Gastrocnemius medialis (tissue), 4 donors: Measurements from ENCODE around the gene EFNA1. TPM values are rescaled to one million over a fixed set of nuclear protein-coding genes. Genes with fewer than 3 reads are reported as not detected.

Source experiments
- ATAC-seq, 2 donors: fragments of 150-250 bp; one replicate each; pipeline ENCODE4 v1.9.1; 2016
- DNase-seq, 2 donors: peaks; one replicate each; pipeline ENCODE4 v3.0.0-alpha.2; 2019
- H3K27ac ChIP-seq, 4 donors: fragments of 200-600 bp; sonication (generic); 1 replicate in 1 of 4; 2 replicates in 3 of 4; pipeline ENCODE4 v1.5.1; 2016 to 2018; ENCODE audit warnings: mild to moderate bottlenecking in 2 of 4, moderate library complexity in 1 of 4
- H3K27me3 ChIP-seq, 3 donors: fragments of 200-600 bp; sonication (generic) in 2 of 3; 1 replicate in 1 of 3; 2 replicates in 2 of 3; pipeline versions ENCODE4 v1.5.1 to v1.6.0; 2016 to 2019; ENCODE audit warnings: mild to moderate bottlenecking in 1 of 3, moderate library complexity in 1 of 3
- H3K36me3 ChIP-seq, 2 donors: fragments of 200-600 bp; sonication (generic) in 1 of 2; one replicate each; pipeline ENCODE4 v1.5.1; 2017 to 2018
- H3K4me1 ChIP-seq, 2 donors: fragments of 200-600 bp; sonication (generic) in 1 of 2; one replicate each; pipeline ENCODE4 v1.5.1; 2016 to 2017; ENCODE audit warnings: mild to moderate bottlenecking in 2 of 2
- H3K4me3 ChIP-seq, 4 donors: fragments of 200-600 bp; sonication (generic) in 3 of 4; 1 replicate in 1 of 4; 2 replicates in 3 of 4; pipeline ENCODE4 v1.5.1; 2016 to 2019; ENCODE audit warnings: mild to moderate bottlenecking in 2 of 4
- H3K9me3 ChIP-seq, 3 donors: fragments of 200-600 bp; sonication (generic) in 2 of 3; 1 replicate in 1 of 3; 2 replicates in 2 of 3; pipeline ENCODE4 v1.5.1; 2016 to 2019
- POLR2A ChIP-seq, 2 donors: fragments of 450-650 bp; IDR thresholded peaks; one replicate each; pipeline ENCODE4 v1.6.1; 2017; ENCODE audit warnings: antibody characterized with exemption in 2 of 2, mild to moderate bottlenecking in 2 of 2, moderate library complexity in 2 of 2
- in situ Hi-C, 4 donors: fragments of 200-750 bp; cut with MboI; loops; one replicate each; pipeline versions ENCODE4 v1.15.0 to v1.8.0; 2017; ENCODE audit warnings: low sequenced_read_pairs in 4 of 4
- intact Hi-C: fragments of 100-400 bp; cut with DNase I; formaldehyde crosslinking; loops from one replicate; pipeline ENCODE4 v1.15.1; 2023; ENCODE audit warnings: low total_unique reads
- total RNA-seq, 4 donors: library from RNA; depleted of rRNA; stranded (reverse); fragments of >200 nt; gene quantifications; one replicate each; pipeline versions ENCODE4 v1.1.0 to v1.2.3, GENCODE V29; 2016
- TF ChIP-seq, protein P1 (sequence below), 5 experiments: fragments of 450-650 bp in 3 of 5; fragments of 200-600 bp in 2 of 5; sonication (generic) in 2 of 5; IDR thresholded peaks in 4 of 5; conservative IDR thresholded peaks in 1 of 5; 1 replicate in 4 of 5; 2 replicates in 1 of 5; pipeline ENCODE4 v1.5.1; 2016 to 2019; ENCODE audit warnings: antibody characterized with exemption in 5 of 5, mild to moderate bottlenecking in 3 of 5, moderate library complexity in 3 of 5

EFNA1 gene
- total RNA-seq, 4 donors from 2014 or later = 12.6 to 35.1 (median 14.4) TPM

DNA sequence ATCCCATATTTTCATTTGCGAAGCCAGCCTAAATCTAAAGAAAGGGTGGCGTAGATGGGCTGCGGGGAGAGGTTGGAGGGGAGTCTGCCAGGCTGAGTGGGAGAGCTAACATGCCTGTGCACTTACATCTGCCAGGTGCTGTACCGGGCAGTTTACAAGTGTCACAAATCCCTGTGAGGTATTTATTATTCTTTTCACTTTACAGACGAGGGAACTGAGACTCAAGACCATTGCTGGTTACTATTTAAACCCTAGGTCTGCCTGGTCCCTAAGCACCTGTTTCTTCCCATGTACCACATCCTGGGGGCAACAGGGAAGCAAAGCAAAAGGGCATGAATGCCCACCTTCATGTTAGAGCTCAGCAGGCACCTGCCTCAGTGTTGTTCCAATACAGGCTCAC, 19.4 kb upstream of the EFNA1 start:
- H3K9me3 ChIP-seq = no peaks in the 10 kb centered on the region
- intact Hi-C loops (no loop called here), in situ Hi-C loops (no loop called here)
- peaks cover 7 to 13% of the 10 kb centered on the region in 2 donors for H3K4me1 ChIP-seq
- H3K36me3 ChIP-seq = no peaks in the 10 kb centered on the region
- no peak overlapping the region for H3K27ac ChIP-seq
- no peak for DNase-seq
- H3K27me3 ChIP-seq = no peaks in the 10 kb centered on the region
- H3K4me3 ChIP-seq = no peak overlapping the region
- no peak for TF ChIP-seq POLR2A (IDR thresholded peaks at IDR 0.05)
- TF ChIP-seq, protein P1, sequence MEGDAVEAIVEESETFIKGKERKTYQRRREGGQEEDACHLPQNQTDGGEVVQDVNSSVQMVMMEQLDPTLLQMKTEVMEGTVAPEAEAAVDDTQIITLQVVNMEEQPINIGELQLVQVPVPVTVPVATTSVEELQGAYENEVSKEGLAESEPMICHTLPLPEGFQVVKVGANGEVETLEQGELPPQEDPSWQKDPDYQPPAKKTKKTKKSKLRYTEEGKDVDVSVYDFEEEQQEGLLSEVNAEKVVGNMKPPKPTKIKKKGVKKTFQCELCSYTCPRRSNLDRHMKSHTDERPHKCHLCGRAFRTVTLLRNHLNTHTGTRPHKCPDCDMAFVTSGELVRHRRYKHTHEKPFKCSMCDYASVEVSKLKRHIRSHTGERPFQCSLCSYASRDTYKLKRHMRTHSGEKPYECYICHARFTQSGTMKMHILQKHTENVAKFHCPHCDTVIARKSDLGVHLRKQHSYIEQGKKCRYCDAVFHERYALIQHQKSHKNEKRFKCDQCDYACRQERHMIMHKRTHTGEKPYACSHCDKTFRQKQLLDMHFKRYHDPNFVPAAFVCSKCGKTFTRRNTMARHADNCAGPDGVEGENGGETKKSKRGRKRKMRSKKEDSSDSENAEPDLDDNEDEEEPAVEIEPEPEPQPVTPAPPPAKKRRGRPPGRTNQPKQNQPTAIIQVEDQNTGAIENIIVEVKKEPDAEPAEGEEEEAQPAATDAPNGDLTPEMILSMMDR (IDR thresholded peaks at IDR 0.05 in 4 of 5, conservative IDR thresholded peaks at IDR 0.05 in 1 of 5) = no peak
- ATAC-seq = no peak

DNA sequence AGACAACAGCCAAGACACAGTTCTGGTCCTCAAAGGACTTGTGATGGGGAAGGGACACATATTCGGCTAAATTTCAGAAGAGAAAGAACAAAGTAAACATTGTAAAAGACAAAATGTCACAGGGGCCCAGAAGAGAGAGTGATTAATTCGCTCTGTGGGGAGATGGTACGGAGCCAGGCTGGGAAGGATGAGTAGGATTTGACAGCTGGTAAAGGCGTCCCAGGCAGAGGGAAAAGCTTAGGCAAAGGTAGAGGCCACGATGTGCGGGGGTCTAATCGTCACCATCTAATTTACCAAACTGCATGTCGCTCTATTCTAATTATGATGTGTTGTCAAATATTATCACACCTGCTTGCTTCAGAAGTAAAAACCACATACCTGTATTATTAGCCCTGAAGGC, 17.3 kb upstream of the EFNA1 start:
- no peak overlapping the region for H3K27ac ChIP-seq
- H3K36me3 ChIP-seq = no peaks in the 10 kb centered on the region
- DNase-seq (no peak), ATAC-seq (no peak)
- TF ChIP-seq POLR2A (IDR thresholded peaks at IDR 0.05) = no peak
- TF ChIP-seq, protein P1 (IDR thresholded peaks at IDR 0.05 in 4 of 5, conservative IDR thresholded peaks at IDR 0.05 in 1 of 5) = no peak
- H3K27me3 ChIP-seq = no peaks in the 10 kb centered on the region
- intact Hi-C loops = no loop called here
- peaks cover under 1 to 4% of the 10 kb centered on the region in 2 donors for H3K4me1 ChIP-seq
- H3K9me3 ChIP-seq = no peaks in the 10 kb centered on the region
- no peak overlapping the region for H3K4me3 ChIP-seq
- in situ Hi-C loops = no loop called here

DNA sequence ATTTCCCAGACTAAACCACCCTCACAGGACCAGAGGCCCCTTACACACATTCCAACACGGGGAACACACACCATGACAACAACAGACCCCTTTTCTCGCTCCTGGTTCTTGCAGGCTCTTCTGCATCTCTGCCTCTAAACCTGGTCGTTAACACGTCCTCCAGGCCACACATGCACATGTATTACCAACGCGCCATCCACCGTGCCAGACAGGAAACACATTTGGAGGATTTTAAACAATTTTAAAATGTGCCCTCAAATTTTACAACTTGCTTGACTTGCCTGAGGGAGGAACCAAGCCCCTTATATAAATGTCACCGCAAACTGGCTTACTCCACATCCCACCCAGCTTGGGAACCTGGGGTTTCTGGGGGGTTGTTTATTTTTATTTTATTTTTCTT, 16.9 kb upstream of the EFNA1 start:
- intact Hi-C loops (no loop called here), in situ Hi-C loops (no loop called here)
- no peak overlapping the region for H3K27ac ChIP-seq
- no peaks in the 10 kb centered on the region for H3K9me3 ChIP-seq
- no peaks in the 10 kb centered on the region for H3K4me1 ChIP-seq
- no peaks in the 10 kb centered on the region for H3K36me3 ChIP-seq
- DNase-seq = no peak
- TF ChIP-seq, protein P1 (IDR thresholded peaks at IDR 0.05 in 4 of 5, conservative IDR thresholded peaks at IDR 0.05 in 1 of 5) = no peak
- no peak for TF ChIP-seq POLR2A (IDR thresholded peaks at IDR 0.05)
- no peaks in the 10 kb centered on the region for H3K27me3 ChIP-seq
- no peak for ATAC-seq
- no peak overlapping the region for H3K4me3 ChIP-seq

DNA sequence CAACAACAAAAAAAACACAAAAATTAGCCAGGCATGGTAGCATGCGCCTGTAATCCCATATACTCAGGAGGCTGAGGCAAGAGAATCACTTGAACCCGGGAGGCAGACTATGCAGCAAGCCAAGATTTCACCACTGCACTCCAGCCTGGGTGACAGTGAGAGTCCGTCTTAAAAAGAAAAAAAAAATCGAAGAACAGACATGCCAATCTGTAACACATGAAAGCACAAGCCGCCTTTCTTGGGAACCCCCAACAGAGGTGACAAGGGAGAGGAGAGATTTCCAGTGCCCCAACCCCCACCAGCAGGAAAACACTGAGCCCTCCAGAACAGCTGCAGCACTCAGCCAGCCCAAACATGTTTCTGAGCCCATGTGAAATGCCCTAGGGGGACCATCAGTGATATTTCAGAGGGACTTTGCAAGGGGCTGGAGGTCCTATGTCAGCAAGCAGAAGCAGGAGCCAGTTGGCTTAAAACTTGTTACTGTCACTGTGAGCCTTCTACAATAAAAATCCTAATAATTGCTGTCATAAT, 14.2 kb upstream of the EFNA1 start:
- H3K27me3 ChIP-seq = peaks cover 0 to 1% (median 0%) of the 10 kb centered on the region in 3 donors
- no peaks in the 10 kb centered on the region for H3K36me3 ChIP-seq
- H3K4me1 ChIP-seq = no peaks in the 10 kb centered on the region
- ATAC-seq = no peak
- H3K4me3 ChIP-seq = no peak overlapping the region
- H3K27ac ChIP-seq = no peak overlapping the region
- DNase-seq = no peak
- intact Hi-C loops = no loop called here
- TF ChIP-seq POLR2A (IDR thresholded peaks at IDR 0.05) = no peak
- TF ChIP-seq, protein P1 (IDR thresholded peaks at IDR 0.05 in 4 of 5, conservative IDR thresholded peaks at IDR 0.05 in 1 of 5) = no peak
- H3K9me3 ChIP-seq = no peaks in the 10 kb centered on the region
- in situ Hi-C loops = no loop called here
